HL-60 (cell line): ENCODE data around the gene MX2.

ENCODE experiments used
- GABPA ChIP-seq: IDR thresholded peaks from 2 replicates; pipeline ENCODE4 v1.6.1; 2012; ENCODE audit warnings: low read depth
- POLR2AphosphoS5 ChIP-seq: IDR thresholded peaks from 2 replicates; pipeline ENCODE4 v1.6.1; 2012; ENCODE audit warnings: low read depth
- SPI1 ChIP-seq: IDR thresholded peaks from 2 replicates; pipeline ENCODE4 v1.6.1; 2012; ENCODE audit warnings: low read depth, mild to moderate bottlenecking, borderline replicate concordance
- TF ChIP-seq, protein P1 (sequence below): IDR thresholded peaks from 2 replicates; pipeline ENCODE4 v1.6.1; 2012; ENCODE audit warnings: low read depth; ENCODE audit not compliant: insufficient replicate concordance
- TF ChIP-seq, protein P2 (sequence below): IDR thresholded peaks from one replicate; pipeline ENCODE4 v1.5.1; 2011; ENCODE audit warnings: low read length, control low read depth, inconsistent platforms; ENCODE audit not compliant: insufficient read depth

GRCh38 chr21:41348434-41348833 lies 13.4 kb upstream of the MX2 start:
- TF ChIP-seq, protein P1, sequence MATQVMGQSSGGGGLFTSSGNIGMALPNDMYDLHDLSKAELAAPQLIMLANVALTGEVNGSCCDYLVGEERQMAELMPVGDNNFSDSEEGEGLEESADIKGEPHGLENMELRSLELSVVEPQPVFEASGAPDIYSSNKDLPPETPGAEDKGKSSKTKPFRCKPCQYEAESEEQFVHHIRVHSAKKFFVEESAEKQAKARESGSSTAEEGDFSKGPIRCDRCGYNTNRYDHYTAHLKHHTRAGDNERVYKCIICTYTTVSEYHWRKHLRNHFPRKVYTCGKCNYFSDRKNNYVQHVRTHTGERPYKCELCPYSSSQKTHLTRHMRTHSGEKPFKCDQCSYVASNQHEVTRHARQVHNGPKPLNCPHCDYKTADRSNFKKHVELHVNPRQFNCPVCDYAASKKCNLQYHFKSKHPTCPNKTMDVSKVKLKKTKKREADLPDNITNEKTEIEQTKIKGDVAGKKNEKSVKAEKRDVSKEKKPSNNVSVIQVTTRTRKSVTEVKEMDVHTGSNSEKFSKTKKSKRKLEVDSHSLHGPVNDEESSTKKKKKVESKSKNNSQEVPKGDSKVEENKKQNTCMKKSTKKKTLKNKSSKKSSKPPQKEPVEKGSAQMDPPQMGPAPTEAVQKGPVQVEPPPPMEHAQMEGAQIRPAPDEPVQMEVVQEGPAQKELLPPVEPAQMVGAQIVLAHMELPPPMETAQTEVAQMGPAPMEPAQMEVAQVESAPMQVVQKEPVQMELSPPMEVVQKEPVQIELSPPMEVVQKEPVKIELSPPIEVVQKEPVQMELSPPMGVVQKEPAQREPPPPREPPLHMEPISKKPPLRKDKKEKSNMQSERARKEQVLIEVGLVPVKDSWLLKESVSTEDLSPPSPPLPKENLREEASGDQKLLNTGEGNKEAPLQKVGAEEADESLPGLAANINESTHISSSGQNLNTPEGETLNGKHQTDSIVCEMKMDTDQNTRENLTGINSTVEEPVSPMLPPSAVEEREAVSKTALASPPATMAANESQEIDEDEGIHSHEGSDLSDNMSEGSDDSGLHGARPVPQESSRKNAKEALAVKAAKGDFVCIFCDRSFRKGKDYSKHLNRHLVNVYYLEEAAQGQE = no peak
- TF ChIP-seq, protein P2, sequence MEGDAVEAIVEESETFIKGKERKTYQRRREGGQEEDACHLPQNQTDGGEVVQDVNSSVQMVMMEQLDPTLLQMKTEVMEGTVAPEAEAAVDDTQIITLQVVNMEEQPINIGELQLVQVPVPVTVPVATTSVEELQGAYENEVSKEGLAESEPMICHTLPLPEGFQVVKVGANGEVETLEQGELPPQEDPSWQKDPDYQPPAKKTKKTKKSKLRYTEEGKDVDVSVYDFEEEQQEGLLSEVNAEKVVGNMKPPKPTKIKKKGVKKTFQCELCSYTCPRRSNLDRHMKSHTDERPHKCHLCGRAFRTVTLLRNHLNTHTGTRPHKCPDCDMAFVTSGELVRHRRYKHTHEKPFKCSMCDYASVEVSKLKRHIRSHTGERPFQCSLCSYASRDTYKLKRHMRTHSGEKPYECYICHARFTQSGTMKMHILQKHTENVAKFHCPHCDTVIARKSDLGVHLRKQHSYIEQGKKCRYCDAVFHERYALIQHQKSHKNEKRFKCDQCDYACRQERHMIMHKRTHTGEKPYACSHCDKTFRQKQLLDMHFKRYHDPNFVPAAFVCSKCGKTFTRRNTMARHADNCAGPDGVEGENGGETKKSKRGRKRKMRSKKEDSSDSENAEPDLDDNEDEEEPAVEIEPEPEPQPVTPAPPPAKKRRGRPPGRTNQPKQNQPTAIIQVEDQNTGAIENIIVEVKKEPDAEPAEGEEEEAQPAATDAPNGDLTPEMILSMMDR = no peak
- TF ChIP-seq POLR2AphosphoS5 (no peak), GABPA (no peak), SPI1 (no peak)
